GM12878 (cell line): ENCODE measurements around the gene ERC2. TPM values are rescaled to one million over a fixed set of nuclear protein-coding genes. Genes with fewer than 3 reads are reported as not detected.

Experiments used
- ATAC-seq: fragments of 200-7000 bp; cut with Tn5 transposase; 3 replicates; pipeline ENCODE4 v1.9.1; 2020; ENCODE audit warnings: mild to moderate bottlenecking, moderate library complexity
- BruUV-seq: library from RNA; stranded (reverse); fragments of 400-500 nt; replicated peaks from 2 replicates; lab custom pipeline; 2021; lab: Mats Ljungman, UMichigan
- CTCF ChIA-PET: fragments of 300-600 bp; sonication (Branson Sonifier 250); formaldehyde crosslinking; extraction: SDS; loops from one replicate; lab custom pipeline; 2021; ENCODE audit warnings: inconsistent platforms; lab: Yijun Ruan, JAX
- POLR2A ChIA-PET: fragments of 350-600 bp; formaldehyde crosslinking; extraction: SDS; loops from one replicate; lab custom pipeline; 2021; ENCODE audit warnings: inconsistent platforms; lab: Charles Lee
- RAD21 ChIA-PET: fragments of 300-600 bp; sonication (Branson Sonifier 250); formaldehyde crosslinking; loops from one replicate; lab custom pipeline; 2023; ENCODE audit warnings: antibody characterized with exemption; ENCODE audit not compliant: unreplicated experiment; lab: Charles Lee
- SMC1A ChIA-PET: fragments of 300-600 bp; sonication (Branson Sonifier 250); formaldehyde crosslinking; loops from one replicate; lab custom pipeline; 2023; ENCODE audit not compliant: unreplicated experiment, uncharacterized antibody; lab: Charles Lee
- DNase-seq: peaks from one replicate; pipeline ENCODE4 v3.0.0-alpha.2; 2011; ENCODE audit warnings: low read depth, low spot score
- FAIRE-seq: peaks from 3 replicates; lab custom pipeline; 2011; peaks lifted over from hg19 to GRCh38; lab: Jason Lieb, UNC
- H2AFZ ChIP-seq: 2 replicates; pipeline ENCODE4 v1.6.0; 2011; ENCODE audit warnings: low read depth, low read length, control low read depth; ENCODE audit not compliant: control insufficient read depth
- H3K27ac ChIP-seq: 2 replicates; pipeline ENCODE4 v1.5.1; 2011; ENCODE audit warnings: control low read depth; ENCODE audit not compliant: control insufficient read depth, insufficient read depth
- H3K27me3 ChIP-seq, 2 experiments: replicated peaks in 1 of 2; 2 replicates each; pipeline versions ENCODE4 v1.6.0 to v1.6.1; 2011; ENCODE audit warnings: low read length in 1 of 2; ENCODE audit not compliant: control insufficient read depth in 2 of 2, insufficient read depth in 2 of 2
- H3K36me3 ChIP-seq, 2 experiments: 2 replicates each; pipeline ENCODE4 v1.5.1; 2011; ENCODE audit warnings: low read length in 1 of 2; ENCODE audit not compliant: control insufficient read depth in 2 of 2, insufficient read depth in 2 of 2
- H3K4me1 ChIP-seq: 2 replicates; pipeline ENCODE4 v1.6.1; 2011; ENCODE audit warnings: mild to moderate bottlenecking, low read length, moderate library complexity, mixed read lengths; ENCODE audit not compliant: control insufficient read depth, insufficient read depth
- H3K4me2 ChIP-seq: 2 replicates; pipeline ENCODE4 v1.6.0; 2011; ENCODE audit warnings: control low read depth; ENCODE audit not compliant: control insufficient read depth, insufficient read depth
- H3K4me3 ChIP-seq: fragments of 200-600 bp; sonication (generic); 2 replicates; pipeline ENCODE4 v1.5.1; 2016
- H3K79me2 ChIP-seq: 2 replicates; pipeline ENCODE4 v1.6.0; 2011; ENCODE audit warnings: low read length; ENCODE audit not compliant: control insufficient read depth, insufficient read depth
- H3K9ac ChIP-seq: 2 replicates; pipeline ENCODE4 v1.8.0; 2011; ENCODE audit warnings: low read length, control low read depth, mixed read lengths; ENCODE audit not compliant: control insufficient read depth, insufficient read depth
- H3K9me3 ChIP-seq: replicated peaks from 3 replicates; pipeline ENCODE4 v1.5.1; 2011; ENCODE audit warnings: mild to moderate bottlenecking, low read length; ENCODE audit not compliant: control insufficient read depth, insufficient read depth
- H4K20me1 ChIP-seq: 2 replicates; pipeline ENCODE4 v1.6.0; 2011; ENCODE audit not compliant: control insufficient read depth, insufficient read depth
- BCL11A ChIP-seq: IDR thresholded peaks from 2 replicates; pipeline ENCODE4 v1.6.1; 2011; ENCODE audit warnings: low read depth, low read length
- CHD1 ChIP-seq: IDR thresholded peaks from 2 replicates; pipeline ENCODE4 v1.6.1; 2012; ENCODE audit warnings: low read depth, low read length, improper control_type of control experiment
- EED ChIP-seq: sonication (generic); IDR thresholded peaks from 2 replicates; pipeline ENCODE4 v1.6.1; 2016; ENCODE audit warnings: antibody characterized with exemption, low read depth
- EGR1 ChIP-seq, 2 experiments: IDR thresholded peaks; 1 replicate in 1 of 2; 2 replicates in 1 of 2; pipeline ENCODE4 v1.6.1; 2011 to 2012; ENCODE audit warnings: low read depth in 2 of 2, low read length in 2 of 2, borderline replicate concordance in 1 of 2, mild to moderate bottlenecking in 1 of 2, moderate library complexity in 1 of 2
- NR2C2 ChIP-seq: IDR thresholded peaks from 2 replicates; pipeline ENCODE4 v1.6.1; 2011; ENCODE audit warnings: borderline replicate concordance, low read depth; ENCODE audit not compliant: control insufficient read depth, insufficient read length
- NRF1 ChIP-seq: conservative IDR thresholded peaks from 2 replicates; pipeline ENCODE4 v1.6.1; 2011; ENCODE audit warnings: mild to moderate bottlenecking, low read depth, low read length, improper control_type of control experiment
- RB1 ChIP-seq: fragments of 450-650 bp; formaldehyde crosslinking; IDR thresholded peaks from 2 replicates; pipeline ENCODE4 v1.6.1; 2017; ENCODE audit warnings: mild to moderate bottlenecking, borderline replicate concordance
- REST ChIP-seq: IDR thresholded peaks from 2 replicates; pipeline ENCODE4 v1.6.1; 2012; ENCODE audit warnings: mild to moderate bottlenecking, low read depth, low read length
- TCF12 ChIP-seq: IDR thresholded peaks from 2 replicates; pipeline ENCODE4 v1.6.1; 2011; ENCODE audit warnings: low read depth, mild to moderate bottlenecking, low read length
- ZNF207 ChIP-seq: fragments of 450-650 bp; IDR thresholded peaks from 2 replicates; pipeline ENCODE4 v1.6.1; 2014; ENCODE audit warnings: antibody characterized with exemption, mild to moderate bottlenecking, borderline replicate concordance
- ZNF274 ChIP-seq: IDR thresholded peaks from one replicate; pipeline ENCODE4 v1.8.0; 2011; ENCODE audit not compliant: insufficient read length, insufficient read depth
- ZSCAN29 ChIP-seq: fragments of 450-650 bp; IDR thresholded peaks from 2 replicates; pipeline ENCODE4 v1.6.1; 2017; ENCODE audit warnings: mild to moderate bottlenecking, moderate library complexity
- WGBS: methylation state at CpG from one replicate; pipeline ENCODE4 v1.1.6; 2016; ENCODE audit warnings: low lambda C conversion rate; ENCODE audit not compliant: insufficient replicate concordance, insufficient coverage; ENCODE audit errors: missing lambda C conversion rate; 5-methylcytosine and 5-hydroxymethylcytosine counted together
- in situ Hi-C: fragments of 300-500 bp; cut with MboI; formaldehyde crosslinking; loops from 9 replicates; pipeline ENCODE4 v1.14.3; 2018; ENCODE audit warnings: mixed read lengths
- intact Hi-C: fragments of 100-400 bp; cut with micrococcal nuclease; formaldehyde crosslinking; loops from one replicate; pipeline ENCODE4 v1.14.2; 2022; ENCODE audit not compliant: unreplicated experiment
- polyA plus RNA-seq, 11 experiments: library from polyadenylated mRNA; depleted of rRNA in 4 of 11; unstranded in 6 of 11; stranded (reverse) in 5 of 11; fragments of >200 nt; fragmentation: Nextera tagmentation in 4 of 11; fragmentation: Illumina TruSeq in 1 of 11; extraction: Ambion mirVana in 4 of 11; extraction: Trizol in 1 of 11; gene quantifications; 1 replicate in 1 of 11; 2 replicates in 10 of 11; pipeline versions ENCODE4 v1.2.1 to v1.2.3, GENCODE V29; 2011 to 2016; ENCODE audit warnings: inconsistent platforms in 2 of 11, missing spikeins in 2 of 11, low read depth in 1 of 11
- total RNA-seq, 4 experiments: library from RNA; depleted of rRNA in 3 of 4; stranded (reverse); fragments of >200 nt in 3 of 4; fragmentation: Illumina TruSeq in 1 of 4; extraction: Trizol in 1 of 4; gene quantifications; 2 replicates each; pipeline versions ENCODE4 v1.2.1 to v1.2.3, GENCODE V29; 2013 to 2021

ERC2 gene
- total and polyA plus RNA-seq, 10 of the 15 experiments (the other 5 are each of a cell fraction or from before 2014, with no cell fraction given): 0.06 to 1.4 (median 0.12) TPM; not detected in 3

GRCh38 chr3:55514962-55515361 is 953.3 kb downstream of the ERC2 start:
- H3K27me3 ChIP-seq: peaks cover 0 to 2% of the 10 kb centered on the region in 2 experiments; a peak in 1 of 4 replicates
- intact Hi-C loops (loop anchor here (5.0 kb wide), 1 partner anchor 92 kb away; no protein-coding TSS in a partner anchor), in situ Hi-C loops (no loop called here)
- no peak overlapping the region for H3K4me2 ChIP-seq
- BruUV-seq: no TSS peak
- no peak overlapping the region for H3K27ac ChIP-seq
- no peaks in the 10 kb centered on the region for H3K79me2 ChIP-seq
- DNase-seq (no peak), FAIRE-seq (no peak), ATAC-seq (no peak)
- CTCF ChIA-PET: interaction anchor here (1.1 kb wide), 1 partner anchor 207 kb away, joined by 3 read pairs; no protein-coding TSS in a partner anchor
- H3K9ac ChIP-seq: no peak overlapping the region
- H3K9me3 ChIP-seq: no peaks in the 10 kb centered on the region
- RAD21 ChIA-PET: no interaction called here
- H4K20me1 ChIP-seq: no peaks in the 10 kb centered on the region
- H3K36me3 ChIP-seq: no peaks in the 10 kb centered on the region
- WGBS: 42% methylated on average over 3 of the region's 3 CpGs
- no peaks in the 10 kb centered on the region for H3K4me1 ChIP-seq
- SMC1A ChIA-PET: interaction anchor here (0.7 to 1.3 kb wide), 5 partner anchors 9 to 206 kb away, joined by 3 read pairs; no protein-coding TSS in a partner anchor
- no peak overlapping the region for H3K4me3 ChIP-seq
- POLR2A ChIA-PET: no interaction called here
- TF ChIP-seq NRF1 (no peak), CHD1 (no peak), ZNF207 (no peak), RB1 (no peak), BCL11A (no peak), EED (no peak), EGR1 (IDR thresholded peaks at IDR 0.05; ENCODE audit: borderline replicate concordance in 1 of 2, low read depth in 2 of 2, low read length in 2 of 2) (no peak), NR2C2 (no peak), ZSCAN29 (no peak), ZNF274 (no peak), REST (no peak), TCF12 (no peak)
- no peak overlapping the region for H2AFZ ChIP-seq
